B cell (primary cell): ENCODE data around the gene CDK11A. TPM values are rescaled to one million over a fixed set of nuclear protein-coding genes. Genes with fewer than 3 reads are reported as not detected.
A peak's percentile ranks its signal among the peaks of the same experiment; 100 is the strongest.
"Not testable (repeated sequence)": the region's sequence is repeated elsewhere in the genome, so short reads cannot be mapped to it uniquely, and the experiment has no call there.

Source experiments
- ATAC-seq: fragments of 200-7000 bp; cut with Tn5 transposase; one replicate; pipeline ENCODE4 v1.10.0; 2021; ENCODE audit warnings: low read depth, mild to moderate bottlenecking, moderate number of reproducible peaks, moderate library complexity
- CTCF ChIA-PET: fragments of 350-600 bp; sonication (Branson Sonifier 250); formaldehyde crosslinking; loops from one replicate; lab custom pipeline; 2021; ENCODE audit warnings: antibody characterized with exemption, inconsistent platforms; lab: Charles Lee
- POLR2A ChIA-PET: fragments of 350-600 bp; sonication (Branson Sonifier 250); formaldehyde crosslinking; loops from one replicate; lab custom pipeline; 2021; ENCODE audit warnings: antibody characterized with exemption; lab: Charles Lee
- DNase-seq: peaks from one replicate; pipeline ENCODE4 v3.0.0; 2013
- H2AFZ ChIP-seq: 2 replicates; pipeline ENCODE4 v1.6.1; 2012; ENCODE audit warnings: mild to moderate bottlenecking, low read depth, low read length; ENCODE audit not compliant: insufficient read depth, poor library complexity, severe bottlenecking
- H3K27ac ChIP-seq, 2 donors: 1 replicate in 1 of 2; 2 replicates in 1 of 2; pipeline ENCODE4 v1.5.1; 2012 to 2013; ENCODE audit warnings: low read length in 2 of 2, mild to moderate bottlenecking in 2 of 2, moderate library complexity in 1 of 2
- H3K27me3 ChIP-seq, 4 experiments: fragments of 200-600 bp in 1 of 4; sonication (generic) in 1 of 4; replicated peaks in 1 of 4; 1 replicate in 2 of 4; 2 replicates in 2 of 4; pipeline versions ENCODE4 v1.6.1 to v1.7.0; 2013 to 2016; ENCODE audit warnings: low read length in 3 of 4, mild to moderate bottlenecking in 2 of 4, mixed read lengths in 1 of 4, moderate library complexity in 1 of 4; ENCODE audit not compliant: insufficient read depth in 4 of 4, control insufficient read depth in 3 of 4; ENCODE audit errors: control extremely low read depth in 1 of 4
- H3K36me3 ChIP-seq, 2 experiments: replicated peaks in 1 of 2; 1 replicate in 1 of 2; 2 replicates in 1 of 2; pipeline versions ENCODE4 v1.6.1 to v1.7.1; 2013; ENCODE audit warnings: low read length in 1 of 2; ENCODE audit not compliant: insufficient read depth in 2 of 2, control insufficient read depth in 1 of 2; ENCODE audit errors: control extremely low read depth in 1 of 2, extremely low read depth in 1 of 2
- H3K4me1 ChIP-seq, 2 donors: fragments of 200-600 bp in 1 of 2; sonication (generic) in 1 of 2; 1 replicate in 1 of 2; 2 replicates in 1 of 2; pipeline versions ENCODE4 v1.5.1 to v1.6.1; 2013 to 2017; ENCODE audit warnings: low read length in 2 of 2; ENCODE audit not compliant: control insufficient read depth in 2 of 2, insufficient read depth in 2 of 2
- H3K4me2 ChIP-seq: replicated peaks from 2 replicates; pipeline ENCODE3; 2012; ENCODE audit warnings: mild to moderate bottlenecking, low read depth, low read length; ENCODE audit not compliant: poor library complexity, severe bottlenecking
- H3K4me3 ChIP-seq, 5 experiments: fragments of 200-600 bp in 1 of 5; sonication (generic) in 1 of 5; 1 replicate in 3 of 5; 2 replicates in 2 of 5; pipeline versions ENCODE4 v1.5.1 to v1.7.0; 2011 to 2016; ENCODE audit warnings: low read length in 4 of 5, mild to moderate bottlenecking in 4 of 5, low read depth in 2 of 5, control low read depth in 1 of 5, moderate library complexity in 1 of 5; ENCODE audit not compliant: insufficient read depth in 1 of 5; ENCODE audit errors: control extremely low read depth in 1 of 5, extremely low read depth in 1 of 5
- H3K79me2 ChIP-seq: fragments of 200-600 bp; sonication (generic); one replicate; pipeline ENCODE4 v1.6.0; 2016; ENCODE audit warnings: low read length; ENCODE audit not compliant: control insufficient read depth, insufficient read depth
- H3K9ac ChIP-seq: fragments of 200-600 bp; sonication (generic); 2 replicates; pipeline ENCODE4 v1.6.1; 2017; ENCODE audit warnings: mild to moderate bottlenecking, low read length, moderate library complexity
- H3K9me3 ChIP-seq, 3 donors: one replicate each; pipeline versions ENCODE4 v1.6.1 to v1.7.1; 2013; ENCODE audit warnings: low read length in 2 of 3; ENCODE audit not compliant: control insufficient read depth in 2 of 3, insufficient read depth in 1 of 3; ENCODE audit errors: control extremely low read depth in 1 of 3
- H4K20me1 ChIP-seq: 2 replicates; pipeline ENCODE4 v1.6.0; 2012; ENCODE audit warnings: mild to moderate bottlenecking, low read length; ENCODE audit not compliant: insufficient read depth, control insufficient read depth, poor library complexity, severe bottlenecking
- H3K27ac Mint-ChIP-seq: one replicate; pipeline ENCODE4 v1.8.0; 2021; ENCODE audit warnings: mixed read lengths
- H3K27me3 Mint-ChIP-seq: one replicate; pipeline ENCODE4 v1.8.0; 2021; ENCODE audit warnings: mixed read lengths
- H3K4me1 Mint-ChIP-seq: one replicate; pipeline ENCODE4 v1.8.0; 2021; ENCODE audit warnings: mixed read lengths
- H3K4me3 Mint-ChIP-seq: one replicate; pipeline ENCODE4 v1.8.0; 2021; ENCODE audit warnings: mixed read lengths
- H3K9me3 Mint-ChIP-seq: one replicate; pipeline ENCODE4 v1.8.0; 2022; ENCODE audit warnings: mixed read lengths; ENCODE audit not compliant: insufficient read depth
- CTCF ChIP-seq: fragments of 200-600 bp; IDR thresholded peaks from one replicate; pipeline ENCODE4 v1.8.0; 2022; ENCODE audit warnings: antibody characterized with exemption, mild to moderate bottlenecking
- EZH2 ChIP-seq: IDR thresholded peaks from 2 replicates; pipeline ENCODE4 v1.6.1; 2012; ENCODE audit warnings: borderline replicate concordance, low read depth, mild to moderate bottlenecking, moderate library complexity, low read length; ENCODE audit not compliant: insufficient read depth, poor library complexity, severe bottlenecking
- WGBS: methylation state at CpG from one replicate; pipeline ENCODE4 v1.1.5; 2013; ENCODE audit warnings: missing lambda C conversion rate; ENCODE audit not compliant: insufficient coverage; 5-methylcytosine and 5-hydroxymethylcytosine counted together
- intact Hi-C: fragments of 100-400 bp; cut with micrococcal nuclease; formaldehyde crosslinking; loops from one replicate; pipeline ENCODE4 v1.10.0; 2022
- polyA plus RNA-seq: library from polyadenylated mRNA; depleted of rRNA; stranded (reverse); fragments of >200 nt; gene quantifications from 2 replicates; pipeline ENCODE4 v1.2.3, GENCODE V29; 2012
- total RNA-seq, 2 donors: library from RNA; stranded (reverse); fragments of 120-200 nt in 1 of 2; gene quantifications; 1 replicate in 1 of 2; 2 replicates in 1 of 2; pipeline versions ENCODE4 v1.2.3 to v1.2.4, GENCODE V29; 2013 to 2022

The CDK11A gene
- total and polyA plus RNA-seq, 2 donors (not counting 1 experiment from before 2014, with no cell fraction given) = 82.1 to 138 TPM

- intact Hi-C loops, H3K27ac ChIP-seq, H4K20me1 ChIP-seq, ATAC-seq, H3K4me1 ChIP-seq, H3K9me3 ChIP-seq, H3K4me2 ChIP-seq, POLR2A ChIA-PET, H3K27me3 Mint-ChIP-seq, H3K4me3 Mint-ChIP-seq, H3K9ac ChIP-seq, H2AFZ ChIP-seq, H3K9me3 Mint-ChIP-seq, H3K4me1 Mint-ChIP-seq, CTCF ChIA-PET, H3K4me3 ChIP-seq, H3K36me3 ChIP-seq, DNase-seq, H3K27me3 ChIP-seq: not testable (repeated sequence)
- WGBS = 97% methylated on average over 17 of the region's 17 CpGs
- peaks cover 12% of the 10 kb centered on the region for H3K79me2 ChIP-seq
- H3K27ac Mint-ChIP-seq = peak overlapping the region; percentile 26
Measured at GRCh38 chr1:1726088-1726487, 1.9 kb upstream of the CDK11A start.

DNA sequence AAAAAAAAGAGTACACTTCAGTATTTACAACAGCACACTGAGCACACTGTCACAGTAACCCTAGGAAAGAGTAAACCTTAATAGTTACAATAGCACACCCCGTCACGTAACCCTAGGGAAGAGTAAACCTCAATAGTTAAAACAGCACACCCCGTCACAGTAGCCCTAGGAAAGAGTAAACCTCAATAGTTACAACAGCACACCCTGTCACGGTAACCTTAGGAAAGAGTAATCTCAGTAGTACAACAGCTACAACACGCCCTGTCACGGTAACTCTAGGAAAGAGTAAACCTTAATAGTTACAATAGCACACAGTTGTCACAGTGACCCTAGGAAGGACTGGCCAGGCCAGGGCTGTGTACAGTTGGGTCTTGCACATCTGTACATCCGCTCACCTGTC lies 3.0 kb downstream of the CDK11A start:
- Histone ChIP-seq H3K9me3 (no peaks in the 10 kb centered on the region), H3K27me3 (no peaks in the 10 kb centered on the region), H2AFZ (no peak overlapping the region), H3K4me3 (no peak overlapping the region), H3K27ac (no peak overlapping the region), H4K20me1 (no peaks in the 10 kb centered on the region), H3K4me2 (no peak overlapping the region), H3K36me3 (peaks cover 2 to 29% of the 10 kb centered on the region in 2 experiments), H3K4me1 (no peaks in the 10 kb centered on the region), H3K9ac (no peak overlapping the region), H3K79me2 (peaks cover 18% of the 10 kb centered on the region)
- ChIA-PET POLR2A (no interaction called here), CTCF (no interaction called here)
- WGBS = 80% methylated on average over 5 of the region's 7 CpGs
- Mint-ChIP-seq H3K27ac (no peak overlapping the region), H3K9me3 (no peaks in the 10 kb centered on the region), H3K27me3 (no peaks in the 10 kb centered on the region), H3K4me1 (peaks cover 2% of the 10 kb centered on the region), H3K4me3 (no peak overlapping the region)
- TF ChIP-seq EZH2 (no peak), CTCF (no peak)
- intact Hi-C loops = no loop called here
- ATAC-seq = no peak
- DNase-seq = no peak

GRCh38 chr1:1715109-1715883 lies 8.9 kb downstream of the CDK11A start:
- H3K9ac ChIP-seq, H2AFZ ChIP-seq, H3K4me1 Mint-ChIP-seq, POLR2A ChIA-PET, H3K4me3 Mint-ChIP-seq, H3K27me3 ChIP-seq, DNase-seq, CTCF ChIA-PET, ATAC-seq, H3K4me1 ChIP-seq, H3K27me3 Mint-ChIP-seq, H3K9me3 ChIP-seq, H3K4me2 ChIP-seq, H3K9me3 Mint-ChIP-seq, H4K20me1 ChIP-seq, H3K27ac Mint-ChIP-seq, H3K27ac ChIP-seq, intact Hi-C loops, H3K4me3 ChIP-seq, H3K79me2 ChIP-seq: not testable (repeated sequence)
- H3K36me3 ChIP-seq = peaks cover 0 to 26% of the 10 kb centered on the region in 2 experiments
- 90% methylated on average over 9 of the region's 18 CpGs for WGBS
